HEK293 (cell line): ENCODE data around the gene ARIH2.

Source experiments
- CTCF ChIA-PET: fragments of 350-600 bp; formaldehyde crosslinking; extraction: SDS; loops from one replicate; lab custom pipeline; 2021; ENCODE audit warnings: antibody characterized with exemption; lab: Yijun Ruan, JAX
- POLR2A ChIA-PET: fragments of 300-600 bp; formaldehyde crosslinking; extraction: SDS; loops from one replicate; lab custom pipeline; 2020; ENCODE audit warnings: antibody characterized with exemption, inconsistent platforms; lab: Yijun Ruan, JAX
- H3K27ac ChIP-seq: fragments of 200-500 bp; sonication (Bioruptor generic); 2 replicates; pipeline ENCODE4 v1.5.1; 2014; ENCODE audit warnings: low read depth, low read length, control low read depth, inconsistent platforms; ENCODE audit errors: extremely low read depth
- H3K36me3 ChIP-seq, 2 experiments: fragments of 200-500 bp in 1 of 2; sonication (Bioruptor generic) in 1 of 2; 1 replicate in 1 of 2; 2 replicates in 1 of 2; pipeline ENCODE4 v1.5.1; 2014 to 2017; ENCODE audit warnings: inconsistent platforms in 2 of 2, low read length in 2 of 2; ENCODE audit not compliant: control insufficient read depth in 2 of 2, insufficient read depth in 1 of 2
- H3K4me1 ChIP-seq: fragments of 200-500 bp; sonication (Bioruptor generic); 2 replicates; pipeline ENCODE4 v1.5.1; 2014; ENCODE audit warnings: mild to moderate bottlenecking, low read length, inconsistent platforms; ENCODE audit not compliant: control insufficient read depth, insufficient read depth
- H3K4me3 ChIP-seq: 2 replicates; pipeline ENCODE4 v1.5.1; 2011; ENCODE audit warnings: low read depth, mild to moderate bottlenecking, control low read depth, low read length, moderate library complexity
- H3K9me3 ChIP-seq: fragments of 200-500 bp; sonication (Bioruptor generic); 2 replicates; pipeline ENCODE4 v1.5.1; 2014; ENCODE audit warnings: low read depth, low read length, inconsistent platforms; ENCODE audit not compliant: control insufficient read depth, insufficient read depth
- GLIS2 ChIP-seq: fragments of 450-650 bp; formaldehyde crosslinking; IDR thresholded peaks from 2 replicates; pipeline ENCODE4 v1.5.1; 2016; ENCODE audit warnings: missing biosample characterization, missing genetic modification characterization
- MYNN ChIP-seq: fragments of 450-650 bp; formaldehyde crosslinking; IDR thresholded peaks from 2 replicates; pipeline ENCODE4 v1.5.1; 2016; ENCODE audit warnings: missing biosample characterization, missing genetic modification characterization, borderline replicate concordance
- PRDM4 ChIP-seq: fragments of 450-650 bp; formaldehyde crosslinking; IDR thresholded peaks from 2 replicates; pipeline ENCODE4 v1.5.1; 2017; ENCODE audit warnings: missing biosample characterization, missing genetic modification characterization
- PRDM6 ChIP-seq: fragments of 450-650 bp; formaldehyde crosslinking; IDR thresholded peaks from 2 replicates; pipeline ENCODE4 v1.5.1; 2017; ENCODE audit warnings: missing biosample characterization, missing genetic modification characterization
- SALL2 ChIP-seq: fragments of 450-650 bp; formaldehyde crosslinking; IDR thresholded peaks from 2 replicates; pipeline ENCODE4 v1.5.0; 2017; ENCODE audit warnings: missing biosample characterization, mild to moderate bottlenecking, missing genetic modification characterization, borderline replicate concordance
- ZBTB10 ChIP-seq: fragments of 450-650 bp; formaldehyde crosslinking; IDR thresholded peaks from 2 replicates; pipeline ENCODE4 v1.5.1; 2016; ENCODE audit warnings: missing biosample characterization, missing genetic modification characterization
- ZBTB48 ChIP-seq: fragments of 450-650 bp; formaldehyde crosslinking; IDR thresholded peaks from 2 replicates; pipeline ENCODE4 v1.5.1; 2016; ENCODE audit warnings: missing biosample characterization, missing genetic modification characterization
- ZIC2 ChIP-seq: fragments of 450-650 bp; formaldehyde crosslinking; IDR thresholded peaks from 2 replicates; pipeline ENCODE4 v1.5.1; 2016; ENCODE audit warnings: missing biosample characterization, missing genetic modification characterization
- ZNF24 ChIP-seq: fragments of 450-650 bp; formaldehyde crosslinking; IDR thresholded peaks from 2 replicates; pipeline ENCODE4 v1.5.1; 2016; ENCODE audit warnings: missing biosample characterization, missing genetic modification characterization
- ZNF302 ChIP-seq: fragments of 450-650 bp; formaldehyde crosslinking; IDR thresholded peaks from 2 replicates; pipeline ENCODE4 v1.5.1; 2016; ENCODE audit warnings: missing biosample characterization, missing genetic modification characterization, low read depth
- ZNF354C ChIP-seq: fragments of 450-650 bp; formaldehyde crosslinking; IDR thresholded peaks from 2 replicates; pipeline ENCODE4 v1.5.1; 2016; ENCODE audit warnings: missing biosample characterization, missing genetic modification characterization, low read depth, borderline replicate concordance
- ZNF423 ChIP-seq: fragments of 450-650 bp; formaldehyde crosslinking; IDR thresholded peaks from 2 replicates; pipeline ENCODE4 v1.5.1; 2016; ENCODE audit warnings: missing biosample characterization, missing genetic modification characterization
- ZNF518A ChIP-seq: fragments of 450-650 bp; formaldehyde crosslinking; conservative IDR thresholded peaks from 2 replicates; pipeline ENCODE4 v1.5.1; 2016; ENCODE audit warnings: low read depth, missing biosample characterization, missing genetic modification characterization
- ZNF658 ChIP-seq: fragments of 450-650 bp; formaldehyde crosslinking; IDR thresholded peaks from 2 replicates; pipeline ENCODE4; 2016; ENCODE audit warnings: missing biosample characterization, missing genetic modification characterization
- TF ChIP-seq, protein P1 (sequence below): fragments of 450-650 bp; formaldehyde crosslinking; IDR thresholded peaks from 2 replicates; pipeline ENCODE4 v1.5.1; 2017; ENCODE audit warnings: missing biosample characterization, missing genetic modification characterization
- TF ChIP-seq, protein P2 (sequence below): IDR thresholded peaks from 2 replicates; pipeline ENCODE4 v1.6.1; 2011; ENCODE audit warnings: mild to moderate bottlenecking, low read depth, low read length, borderline replicate concordance
- TF ChIP-seq, protein P3 (sequence below): fragments of 450-650 bp; formaldehyde crosslinking; IDR thresholded peaks from 2 replicates; pipeline ENCODE4 v1.5.1; 2016; ENCODE audit warnings: missing biosample characterization, missing genetic modification characterization

The ARIH2 gene

DNA sequence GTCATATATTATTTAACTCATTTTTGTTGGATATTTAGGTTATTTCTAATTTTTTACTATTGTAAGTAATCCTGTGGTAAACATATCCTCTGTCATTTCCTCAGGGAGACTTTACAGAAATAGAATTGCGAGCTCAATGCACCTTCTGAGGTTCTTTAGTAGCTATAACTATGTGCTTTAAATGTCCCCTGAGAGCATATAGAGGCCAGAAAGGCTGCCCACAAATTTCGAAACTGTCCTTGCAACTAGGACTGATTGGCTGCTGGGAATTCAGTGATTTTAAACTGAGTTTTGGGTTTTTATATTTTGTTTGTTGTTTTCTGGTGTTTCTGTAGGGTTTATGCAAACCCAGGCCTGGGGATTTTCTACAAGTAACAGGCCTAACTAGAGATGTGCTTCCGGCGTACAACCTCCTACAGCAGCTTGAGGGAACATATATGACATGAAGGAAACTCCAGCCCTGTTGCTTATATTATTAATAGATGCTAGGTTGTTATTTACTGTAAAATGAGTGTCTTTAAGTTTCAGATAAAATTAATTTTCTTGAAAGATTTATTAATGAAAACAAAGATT, 42.3 kb downstream of the ARIH2 start:
- Histone ChIP-seq H3K9me3 (no peaks in the 10 kb centered on the region), H3K27ac (no peak overlapping the region), H3K4me1 (no peaks in the 10 kb centered on the region), H3K36me3 (peaks cover 7 to 53% of the 10 kb centered on the region in 2 experiments), H3K4me3 (no peak overlapping the region)
- ChIA-PET CTCF (interaction anchor here (0.6 to 1.4 kb wide), 3 partner anchors 27 to 1136 kb away, joined by 3 read pairs; no protein-coding TSS in a partner anchor), POLR2A (no interaction called here)
- TF ChIP-seq, protein P1, sequence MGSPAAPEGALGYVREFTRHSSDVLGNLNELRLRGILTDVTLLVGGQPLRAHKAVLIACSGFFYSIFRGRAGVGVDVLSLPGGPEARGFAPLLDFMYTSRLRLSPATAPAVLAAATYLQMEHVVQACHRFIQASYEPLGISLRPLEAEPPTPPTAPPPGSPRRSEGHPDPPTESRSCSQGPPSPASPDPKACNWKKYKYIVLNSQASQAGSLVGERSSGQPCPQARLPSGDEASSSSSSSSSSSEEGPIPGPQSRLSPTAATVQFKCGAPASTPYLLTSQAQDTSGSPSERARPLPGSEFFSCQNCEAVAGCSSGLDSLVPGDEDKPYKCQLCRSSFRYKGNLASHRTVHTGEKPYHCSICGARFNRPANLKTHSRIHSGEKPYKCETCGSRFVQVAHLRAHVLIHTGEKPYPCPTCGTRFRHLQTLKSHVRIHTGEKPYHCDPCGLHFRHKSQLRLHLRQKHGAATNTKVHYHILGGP (tag by site-specific recombination), result no peak
- TF ChIP-seq ZBTB10, result no peak
- peak; percentile 32; the same call in 1 of the 2 replicates for TF ChIP-seq PRDM6
- TF ChIP-seq MYNN (tag by site-specific recombination), result no peak
- peak; percentile 55; the same call in 1 of the 2 replicates for TF ChIP-seq PRDM4 (tag by site-specific recombination)

DNA sequence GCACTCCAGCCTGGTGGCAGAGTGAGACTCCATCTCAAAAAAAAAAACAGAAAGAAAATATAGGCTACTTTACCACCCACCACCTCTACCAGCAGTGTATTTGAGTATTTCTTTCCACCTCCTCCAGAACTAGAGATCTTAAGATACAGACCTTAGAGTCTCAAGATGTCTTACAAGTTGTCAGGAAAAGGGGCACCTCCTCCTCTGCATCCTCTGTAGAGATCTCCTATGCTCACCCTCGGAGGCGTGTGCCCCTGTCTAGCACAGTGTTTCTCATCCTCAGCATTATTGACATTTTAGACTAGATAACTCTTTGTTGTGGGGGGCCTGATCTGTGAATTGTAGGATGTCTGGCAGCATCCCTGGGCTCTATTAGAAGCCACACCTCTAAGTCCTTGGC, 43.7 kb downstream of the ARIH2 start:
- no peaks in the 10 kb centered on the region for H3K4me1 ChIP-seq
- no peak overlapping the region for H3K4me3 ChIP-seq
- CTCF ChIA-PET, result no interaction called here
- H3K36me3 ChIP-seq, result peaks cover 7 to 61% of the 10 kb centered on the region in 2 experiments
- POLR2A ChIA-PET, result no interaction called here
- H3K9me3 ChIP-seq, result no peaks in the 10 kb centered on the region
- H3K27ac ChIP-seq, result no peak overlapping the region
- TF ChIP-seq, protein P2, sequence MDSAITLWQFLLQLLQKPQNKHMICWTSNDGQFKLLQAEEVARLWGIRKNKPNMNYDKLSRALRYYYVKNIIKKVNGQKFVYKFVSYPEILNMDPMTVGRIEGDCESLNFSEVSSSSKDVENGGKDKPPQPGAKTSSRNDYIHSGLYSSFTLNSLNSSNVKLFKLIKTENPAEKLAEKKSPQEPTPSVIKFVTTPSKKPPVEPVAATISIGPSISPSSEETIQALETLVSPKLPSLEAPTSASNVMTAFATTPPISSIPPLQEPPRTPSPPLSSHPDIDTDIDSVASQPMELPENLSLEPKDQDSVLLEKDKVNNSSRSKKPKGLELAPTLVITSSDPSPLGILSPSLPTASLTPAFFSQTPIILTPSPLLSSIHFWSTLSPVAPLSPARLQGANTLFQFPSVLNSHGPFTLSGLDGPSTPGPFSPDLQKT, result no peak
- TF ChIP-seq ZBTB48 (tag by site-specific recombination) (no peak), SALL2 (no peak), GLIS2 (tag by site-specific recombination) (no peak), ZNF423 (tag by site-specific recombination) (no peak), ZNF354C (tag by site-specific recombination) (no peak), ZNF302 (tag by site-specific recombination) (no peak), ZNF24 (tag by site-specific recombination) (no peak), ZIC2 (tag by site-specific recombination) (no peak), ZNF518A (tag by site-specific recombination) (no peak), ZNF658 (tag by site-specific recombination) (no peak)
- TF ChIP-seq, protein P3, sequence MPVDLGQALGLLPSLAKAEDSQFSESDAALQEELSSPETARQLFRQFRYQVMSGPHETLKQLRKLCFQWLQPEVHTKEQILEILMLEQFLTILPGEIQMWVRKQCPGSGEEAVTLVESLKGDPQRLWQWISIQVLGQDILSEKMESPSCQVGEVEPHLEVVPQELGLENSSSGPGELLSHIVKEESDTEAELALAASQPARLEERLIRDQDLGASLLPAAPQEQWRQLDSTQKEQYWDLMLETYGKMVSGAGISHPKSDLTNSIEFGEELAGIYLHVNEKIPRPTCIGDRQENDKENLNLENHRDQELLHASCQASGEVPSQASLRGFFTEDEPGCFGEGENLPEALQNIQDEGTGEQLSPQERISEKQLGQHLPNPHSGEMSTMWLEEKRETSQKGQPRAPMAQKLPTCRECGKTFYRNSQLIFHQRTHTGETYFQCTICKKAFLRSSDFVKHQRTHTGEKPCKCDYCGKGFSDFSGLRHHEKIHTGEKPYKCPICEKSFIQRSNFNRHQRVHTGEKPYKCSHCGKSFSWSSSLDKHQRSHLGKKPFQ (tag by site-specific recombination), result no peak
